Measurements from ENCODE around the gene SKIL.

SKIL gene

GRCh38 chr3:170386468-170386867, 29.0 kb downstream of the SKIL start:
- TF ChIP-seq CTCF (IDR thresholded peaks at IDR 0.05; ENCODE audit: control extremely low read depth, extremely low read depth, low read depth, missing control alignments): no peak
- ChIA-PET POLR2A (no interaction called here), CTCF (interaction anchor here (0.8 to 2.9 kb wide), 5 partner anchors 9 to 425 kb away, joined by 3 to 7 read pairs (median 6); no protein-coding TSS in a partner anchor)

GRCh38 chr3:170387950-170388349, 30.4 kb downstream of the SKIL start:
- no peak for TF ChIP-seq CTCF (IDR thresholded peaks at IDR 0.05; ENCODE audit: control extremely low read depth, extremely low read depth, low read depth, missing control alignments)
- CTCF ChIA-PET: interaction anchor here (1.2 to 2.9 kb wide), 2 partner anchors 26 to 78 kb away, joined by 3 to 7 read pairs; no protein-coding TSS in a partner anchor
- POLR2A ChIA-PET: no interaction called here
- DNase-seq (ENCODE audit: extremely low spot score): no peak

More at GRCh38 chr3:170386468-170386867, 29.0 kb downstream of the SKIL start:
- no peak for DNase-seq (ENCODE audit: extremely low spot score)

- TF ChIP-seq CTCF (IDR thresholded peaks at IDR 0.05; ENCODE audit: control extremely low read depth, extremely low read depth, low read depth, missing control alignments): no peak
- ChIA-PET CTCF (interaction anchor here (1.0 to 5.5 kb wide), 8 partner anchors 11 to 420 kb away, joined by 3 to 29 read pairs (median 3); no protein-coding TSS in a partner anchor), POLR2A (no interaction called here)
- DNase-seq (ENCODE audit: extremely low spot score): no peak
Observed at GRCh38 chr3:170391108-170391507, 33.6 kb downstream of the SKIL start.

GRCh38 chr3:170397685-170398084, 40.2 kb downstream of the SKIL start:
- ChIA-PET CTCF (interaction anchor here (0.9 to 2.6 kb wide), 4 partner anchors 13 to 413 kb away, joined by 3 to 11 read pairs (median 6); no protein-coding TSS in a partner anchor), POLR2A (no interaction called here)
- no peak for DNase-seq (ENCODE audit: extremely low spot score)
- TF ChIP-seq CTCF (IDR thresholded peaks at IDR 0.05; ENCODE audit: control extremely low read depth, extremely low read depth, low read depth, missing control alignments): no peak

GRCh38 chr3:170405101-170405500, 47.6 kb downstream of the SKIL start:
- no peak for DNase-seq (ENCODE audit: extremely low spot score)
- ChIA-PET CTCF (interaction anchor here (1.1 kb wide), 1 partner anchor 9 kb away, joined by 4 read pairs; no protein-coding TSS in a partner anchor), POLR2A (no interaction called here)
- no peak for TF ChIP-seq CTCF (IDR thresholded peaks at IDR 0.05; ENCODE audit: control extremely low read depth, extremely low read depth, low read depth, missing control alignments)

GRCh38 chr3:170410428-170411029, 53.0 kb downstream of the SKIL start:
- ChIA-PET POLR2A (interaction anchor here (1.1 kb wide), 1 partner anchor 237 kb away, joined by 9 read pairs; no protein-coding TSS in a partner anchor), CTCF (interaction anchor here (0.6 to 10.9 kb wide), 17 partner anchors 12 to 438 kb away, joined by 3 to 224 read pairs (median 5); partner anchors contain the start of gene SKIL)
- TF ChIP-seq CTCF (IDR thresholded peaks at IDR 0.05; ENCODE audit: control extremely low read depth, extremely low read depth, low read depth, missing control alignments): peak; percentile 65
- DNase-seq (ENCODE audit: extremely low spot score): peak; percentile 41

All from GM10248 (cell line).